22Rv1 (cell line): Measurements from ENCODE around the gene LRBA.

Experiments used
- H3K27ac ChIP-seq: fragments of 450-650 bp; 2 replicates; pipeline ENCODE4 v1.5.1; 2017
- ZFX ChIP-seq: fragments of 450-650 bp; IDR thresholded peaks from 2 replicates; pipeline ENCODE4 v1.6.1; 2017; ENCODE audit warnings: antibody characterized with exemption, borderline replicate concordance
- TF ChIP-seq, protein P1 (sequence below): fragments of 450-650 bp; IDR thresholded peaks from 2 replicates; pipeline ENCODE4 v1.5.1; 2017; ENCODE audit warnings: mild to moderate bottlenecking

Gene LRBA

DNA sequence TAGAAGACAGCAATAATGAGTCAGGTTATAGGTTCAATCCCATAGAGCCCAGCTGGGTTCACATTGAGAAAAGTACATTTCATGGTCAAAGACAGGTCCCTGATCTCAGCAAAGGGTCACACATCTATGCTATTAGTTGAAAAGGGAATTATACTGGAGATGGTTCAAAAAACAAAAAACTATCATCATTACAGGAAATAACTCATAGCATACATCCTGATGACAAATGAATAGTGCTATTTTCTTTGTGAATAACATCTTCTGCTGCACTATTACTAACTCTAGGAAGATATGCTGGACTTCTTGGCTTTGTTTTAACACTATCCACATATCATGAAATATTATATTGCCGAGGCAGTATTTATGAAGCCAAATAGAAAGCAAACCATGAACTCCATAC, 635.6 kb downstream of the LRBA start:
- H3K27ac ChIP-seq, result no peak overlapping the region
- TF ChIP-seq, protein P1, sequence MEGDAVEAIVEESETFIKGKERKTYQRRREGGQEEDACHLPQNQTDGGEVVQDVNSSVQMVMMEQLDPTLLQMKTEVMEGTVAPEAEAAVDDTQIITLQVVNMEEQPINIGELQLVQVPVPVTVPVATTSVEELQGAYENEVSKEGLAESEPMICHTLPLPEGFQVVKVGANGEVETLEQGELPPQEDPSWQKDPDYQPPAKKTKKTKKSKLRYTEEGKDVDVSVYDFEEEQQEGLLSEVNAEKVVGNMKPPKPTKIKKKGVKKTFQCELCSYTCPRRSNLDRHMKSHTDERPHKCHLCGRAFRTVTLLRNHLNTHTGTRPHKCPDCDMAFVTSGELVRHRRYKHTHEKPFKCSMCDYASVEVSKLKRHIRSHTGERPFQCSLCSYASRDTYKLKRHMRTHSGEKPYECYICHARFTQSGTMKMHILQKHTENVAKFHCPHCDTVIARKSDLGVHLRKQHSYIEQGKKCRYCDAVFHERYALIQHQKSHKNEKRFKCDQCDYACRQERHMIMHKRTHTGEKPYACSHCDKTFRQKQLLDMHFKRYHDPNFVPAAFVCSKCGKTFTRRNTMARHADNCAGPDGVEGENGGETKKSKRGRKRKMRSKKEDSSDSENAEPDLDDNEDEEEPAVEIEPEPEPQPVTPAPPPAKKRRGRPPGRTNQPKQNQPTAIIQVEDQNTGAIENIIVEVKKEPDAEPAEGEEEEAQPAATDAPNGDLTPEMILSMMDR, result no peak
- TF ChIP-seq ZFX, result no peak

DNA sequence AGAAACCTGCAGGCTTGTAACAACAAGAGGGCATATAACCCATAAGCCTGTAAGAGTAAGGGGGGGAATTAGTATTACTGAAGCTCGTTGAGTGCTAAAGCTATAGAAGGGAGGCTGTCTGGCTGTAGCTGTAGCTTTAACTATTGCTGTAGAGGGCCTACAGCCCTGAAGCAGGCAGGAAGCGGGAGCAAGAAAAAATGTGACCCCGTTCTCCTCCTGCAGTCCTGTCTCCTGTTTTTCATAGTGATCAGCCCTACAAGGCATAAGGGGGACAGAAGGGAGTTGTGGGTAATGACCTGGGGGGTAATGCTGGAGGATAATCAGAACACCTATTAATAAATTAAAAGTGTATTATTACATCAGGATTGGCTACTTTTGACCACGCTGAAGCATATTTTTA, 640.1 kb downstream of the LRBA start:
- H3K27ac ChIP-seq, result no peak overlapping the region
- no peak for TF ChIP-seq ZFX
- TF ChIP-seq, protein P1, result no peak

DNA sequence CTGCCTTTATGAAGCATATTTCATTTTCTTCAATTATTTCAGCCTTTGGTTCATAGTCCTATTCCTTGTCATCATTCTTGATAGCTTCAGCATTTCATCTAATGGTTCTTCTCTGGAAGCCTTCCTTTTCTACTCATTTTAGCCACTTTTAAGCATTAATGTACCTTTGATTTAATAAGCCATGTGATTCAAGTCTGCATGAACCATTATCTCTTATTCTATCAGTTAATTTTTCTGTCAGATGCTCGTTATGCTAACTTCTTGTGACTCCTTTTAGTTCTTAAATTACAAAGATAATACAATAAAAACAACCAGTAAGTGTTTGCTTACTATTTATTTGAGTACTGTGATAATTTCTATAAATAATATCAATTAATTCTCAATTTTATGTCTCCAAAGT, 643.2 kb downstream of the LRBA start:
- no peak overlapping the region for H3K27ac ChIP-seq
- no peak for TF ChIP-seq ZFX
- TF ChIP-seq, protein P1, result no peak

DNA sequence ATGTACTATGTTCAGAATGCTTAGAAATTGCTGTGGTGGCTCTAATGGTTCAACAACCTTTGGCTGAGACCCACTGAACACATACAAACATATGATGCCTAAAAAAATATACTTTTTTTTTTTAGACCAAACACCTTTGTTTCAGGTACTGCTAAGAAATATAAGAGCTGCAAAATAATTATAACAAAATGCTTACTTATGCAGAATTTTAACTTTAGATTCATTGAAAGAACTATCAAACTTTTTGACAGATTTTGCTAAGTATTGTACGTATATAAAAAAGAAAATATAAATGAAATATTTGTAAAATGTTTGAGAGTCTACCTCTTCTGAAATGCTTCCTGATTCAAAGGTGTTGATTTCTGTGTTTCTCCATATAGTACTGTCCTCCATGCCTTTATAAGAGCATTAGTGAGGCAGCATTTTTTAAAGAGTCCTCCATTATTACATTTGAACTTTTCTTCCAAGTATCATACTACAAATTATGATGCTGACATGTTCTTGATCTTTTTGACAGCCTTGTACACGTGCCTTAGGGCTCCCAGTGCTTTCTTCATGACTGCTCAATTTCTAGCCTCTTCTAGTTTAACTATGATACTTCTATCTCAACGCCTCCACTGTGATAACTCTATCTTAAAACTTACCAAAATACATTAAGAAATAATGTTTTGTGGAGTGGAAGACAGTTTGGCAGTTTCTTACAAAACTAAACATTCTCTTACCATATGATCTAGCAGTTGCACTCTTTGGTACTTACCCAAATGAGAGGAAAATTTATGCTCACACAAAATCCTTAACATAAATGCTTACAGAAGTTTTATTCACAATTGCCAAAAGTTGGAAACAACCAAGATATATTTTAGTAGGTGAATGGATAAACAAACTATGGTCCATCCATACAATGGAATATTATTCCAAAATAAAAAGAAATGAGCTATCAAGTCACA, 645.4 kb downstream of the LRBA start:
- TF ChIP-seq ZFX, result no peak
- TF ChIP-seq, protein P1, result no peak
- no peak overlapping the region for H3K27ac ChIP-seq

DNA sequence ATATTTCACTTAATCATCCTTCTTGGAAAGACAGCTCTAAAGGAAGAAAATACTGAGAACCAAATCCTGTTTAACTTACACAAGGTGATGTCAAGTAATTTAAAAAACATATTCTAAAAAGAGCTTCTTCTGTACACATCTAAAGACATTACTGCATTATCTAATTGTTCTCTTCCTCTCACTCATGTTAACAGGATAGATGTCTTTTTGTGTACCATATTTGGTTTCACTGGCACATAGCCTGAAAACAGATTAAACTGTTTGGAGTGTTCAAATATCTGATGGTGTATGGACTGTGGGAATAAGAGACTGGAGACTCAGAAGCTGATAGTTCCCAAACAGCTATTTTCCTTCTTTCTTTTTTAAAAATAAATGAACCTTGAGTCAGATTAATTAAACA, 646.4 kb downstream of the LRBA start:
- no peak overlapping the region for H3K27ac ChIP-seq

DNA sequence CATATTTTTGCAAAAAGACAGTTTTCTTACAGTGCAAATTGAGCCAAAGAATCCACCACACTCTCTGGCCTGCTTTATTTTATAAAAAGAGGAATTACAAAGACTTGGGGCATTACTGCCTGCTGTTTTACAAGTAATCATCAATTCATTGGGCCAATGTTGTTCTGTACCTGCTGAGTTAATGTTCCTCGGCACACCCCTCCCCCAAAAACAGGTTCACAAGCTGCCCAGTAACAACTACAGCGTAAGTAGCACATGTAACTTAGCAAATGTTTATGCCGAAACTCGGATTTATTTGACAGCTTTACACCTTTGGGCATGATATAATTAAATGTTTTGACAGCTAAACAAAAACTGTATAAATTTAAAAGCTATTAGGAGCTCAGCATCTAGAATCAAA, 647.8 kb downstream of the LRBA start:
- H3K27ac ChIP-seq, result no peak overlapping the region
- TF ChIP-seq, protein P1, result no peak

More for the DNA sequence above, 646.4 kb downstream of the LRBA start:
- TF ChIP-seq ZFX, result no peak
- TF ChIP-seq, protein P1, result no peak

DNA sequence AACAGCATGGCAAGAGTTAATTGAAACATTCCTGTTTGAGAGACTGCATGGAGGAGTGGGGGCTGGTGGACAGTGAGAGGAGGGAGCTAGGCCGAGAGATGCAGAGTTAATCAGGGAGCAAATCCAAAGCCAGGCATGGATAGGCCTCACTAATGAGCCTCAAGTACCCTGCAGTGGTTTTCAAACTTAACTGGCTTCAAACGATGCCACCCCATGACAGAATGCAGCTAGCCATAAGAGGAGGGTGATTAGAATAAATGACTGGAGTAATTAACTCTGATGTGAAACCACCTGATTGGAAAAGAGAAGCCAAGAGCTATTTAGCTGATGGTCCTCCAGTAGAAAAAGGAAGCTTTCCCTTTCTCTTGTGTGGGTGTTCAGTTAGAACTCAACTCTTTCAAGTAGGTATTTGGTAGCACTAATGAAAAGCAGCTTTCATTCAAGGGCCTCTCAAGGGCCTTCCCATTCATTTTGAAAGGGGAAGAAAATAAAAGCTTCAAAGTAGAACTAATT, 648.5 kb downstream of the LRBA start:
- no peak overlapping the region for H3K27ac ChIP-seq
- TF ChIP-seq ZFX, result no peak
- TF ChIP-seq, protein P1, result no peak
